HG02759 (cell line): Measurements from ENCODE around the gene NCOA7.

Source experiments
- ATAC-seq: cut with Tn5 transposase; IDR thresholded peaks from one replicate; pipeline ENCODE4 v1.9.1; 2021; ENCODE audit warnings: mild to moderate bottlenecking, moderate library complexity; ENCODE audit not compliant: unreplicated experiment

Gene NCOA7, protein sequence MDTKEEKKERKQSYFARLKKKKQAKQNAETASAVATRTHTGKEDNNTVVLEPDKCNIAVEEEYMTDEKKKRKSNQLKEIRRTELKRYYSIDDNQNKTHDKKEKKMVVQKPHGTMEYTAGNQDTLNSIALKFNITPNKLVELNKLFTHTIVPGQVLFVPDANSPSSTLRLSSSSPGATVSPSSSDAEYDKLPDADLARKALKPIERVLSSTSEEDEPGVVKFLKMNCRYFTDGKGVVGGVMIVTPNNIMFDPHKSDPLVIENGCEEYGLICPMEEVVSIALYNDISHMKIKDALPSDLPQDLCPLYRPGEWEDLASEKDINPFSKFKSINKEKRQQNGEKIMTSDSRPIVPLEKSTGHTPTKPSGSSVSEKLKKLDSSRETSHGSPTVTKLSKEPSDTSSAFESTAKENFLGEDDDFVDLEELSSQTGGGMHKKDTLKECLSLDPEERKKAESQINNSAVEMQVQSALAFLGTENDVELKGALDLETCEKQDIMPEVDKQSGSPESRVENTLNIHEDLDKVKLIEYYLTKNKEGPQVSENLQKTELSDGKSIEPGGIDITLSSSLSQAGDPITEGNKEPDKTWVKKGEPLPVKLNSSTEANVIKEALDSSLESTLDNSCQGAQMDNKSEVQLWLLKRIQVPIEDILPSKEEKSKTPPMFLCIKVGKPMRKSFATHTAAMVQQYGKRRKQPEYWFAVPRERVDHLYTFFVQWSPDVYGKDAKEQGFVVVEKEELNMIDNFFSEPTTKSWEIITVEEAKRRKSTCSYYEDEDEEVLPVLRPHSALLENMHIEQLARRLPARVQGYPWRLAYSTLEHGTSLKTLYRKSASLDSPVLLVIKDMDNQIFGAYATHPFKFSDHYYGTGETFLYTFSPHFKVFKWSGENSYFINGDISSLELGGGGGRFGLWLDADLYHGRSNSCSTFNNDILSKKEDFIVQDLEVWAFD

DNA sequence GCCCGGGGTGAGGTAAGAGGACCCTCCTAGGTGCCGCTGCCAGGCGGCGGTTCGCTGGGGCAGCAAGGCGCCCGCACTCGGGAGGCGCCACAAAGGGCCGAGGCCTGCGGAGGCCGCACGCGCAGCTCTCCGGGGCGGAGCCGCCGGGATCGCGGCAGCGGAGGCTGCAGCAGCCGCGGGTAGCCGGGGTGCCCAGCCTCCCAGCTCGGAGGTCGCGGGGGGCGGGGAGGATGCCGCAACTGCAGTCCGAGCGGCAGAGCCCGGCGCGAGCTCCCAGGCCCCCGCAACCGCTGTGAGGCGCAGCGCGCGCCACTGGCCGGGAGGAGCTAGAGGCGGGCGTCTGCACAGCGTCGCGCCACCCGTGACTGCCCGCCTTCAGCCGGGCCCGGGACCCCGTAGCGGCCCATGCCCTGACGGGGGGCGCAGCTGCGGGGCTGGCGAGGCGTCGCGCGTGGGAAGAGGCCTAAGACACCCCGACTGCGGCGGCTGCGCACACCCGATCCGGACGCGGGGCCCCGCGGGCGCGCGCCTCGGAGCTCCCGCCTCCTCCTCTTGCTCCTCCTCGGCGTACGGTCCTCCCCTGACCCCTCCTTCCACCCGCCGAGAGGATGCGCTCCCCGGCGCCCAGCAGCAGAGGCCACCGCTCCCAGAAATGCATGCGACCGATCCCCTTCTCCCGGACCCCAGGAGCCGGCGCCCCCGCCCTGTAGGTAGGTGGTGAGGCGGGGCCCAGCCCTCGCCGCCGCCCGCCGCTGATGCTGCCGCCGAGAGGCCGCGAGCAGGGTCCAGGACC lies at the start of gene NCOA7:
Gene NCOA7, plus strand, starts transcription at position 603 of the 793 bp plus-strand sequence. CDS start 24,395 bp downstream, outside the sequence.
- ATAC-seq: peak; percentile 78

DNA sequence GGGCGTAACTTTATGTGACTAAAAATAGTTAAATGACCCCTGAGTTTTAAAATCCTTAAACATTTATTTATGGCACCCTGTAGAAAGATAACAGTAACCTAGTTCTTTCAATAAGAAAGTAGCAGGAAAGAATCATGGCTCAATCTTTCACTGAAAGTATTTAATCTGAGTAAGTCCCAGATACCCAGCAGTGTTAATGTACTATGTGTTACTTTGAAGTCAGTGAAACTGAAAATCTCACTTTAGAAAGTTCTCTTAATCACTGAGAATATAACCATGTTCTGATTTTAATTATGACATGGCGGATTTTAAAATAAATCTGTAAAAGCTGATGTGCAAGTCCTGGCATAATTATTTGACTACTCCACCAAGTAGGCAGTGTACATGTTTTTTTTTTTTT lies 49.4 kb upstream of the NCOA7 start:
- ATAC-seq: no peak

- no peak for ATAC-seq
Measured at GRCh38 chr6:125742024-125742423, 48.7 kb upstream of the NCOA7 start.

GRCh38 chr6:125742464-125743120 lies 48.2 kb upstream of the NCOA7 start:
- ATAC-seq: no peak

- no peak for ATAC-seq
Measured at GRCh38 chr6:125743604-125744003, 47.2 kb upstream of the NCOA7 start.

DNA sequence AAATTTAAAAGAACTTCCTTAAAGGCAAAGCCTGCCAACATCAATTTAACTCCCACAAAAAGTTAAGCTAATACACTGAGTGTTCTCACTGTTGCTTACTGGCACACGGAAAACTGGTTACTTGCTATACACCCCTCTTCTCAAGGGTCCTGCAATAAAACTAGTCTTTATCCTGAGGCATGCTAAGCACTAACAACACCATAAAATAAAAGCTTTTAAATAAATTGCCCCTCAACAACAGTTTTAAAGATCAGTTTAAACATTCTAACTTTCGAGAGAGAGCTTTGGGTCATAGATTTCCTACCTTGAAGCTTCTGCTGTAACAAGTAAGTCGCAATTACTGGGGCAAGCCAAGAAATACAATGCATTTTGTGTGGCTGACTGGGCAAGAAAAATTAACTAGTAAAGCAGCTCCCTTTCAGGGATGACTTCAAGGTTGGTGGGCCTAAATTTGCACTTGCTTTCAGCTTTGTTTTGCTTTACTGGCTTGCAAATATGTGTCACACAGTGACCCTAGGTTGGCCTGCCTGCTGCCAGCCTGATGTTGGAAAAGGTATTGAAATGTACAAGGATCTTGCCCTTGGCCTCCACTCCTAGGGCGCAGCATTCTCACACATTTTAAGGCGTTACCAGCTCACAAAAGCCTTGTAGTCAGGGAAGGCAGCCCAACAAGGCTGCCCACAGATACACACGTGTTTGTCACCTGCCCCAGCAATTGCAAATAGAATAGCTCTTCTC lies 45.3 kb upstream of the NCOA7 start:
- no peak for ATAC-seq

DNA sequence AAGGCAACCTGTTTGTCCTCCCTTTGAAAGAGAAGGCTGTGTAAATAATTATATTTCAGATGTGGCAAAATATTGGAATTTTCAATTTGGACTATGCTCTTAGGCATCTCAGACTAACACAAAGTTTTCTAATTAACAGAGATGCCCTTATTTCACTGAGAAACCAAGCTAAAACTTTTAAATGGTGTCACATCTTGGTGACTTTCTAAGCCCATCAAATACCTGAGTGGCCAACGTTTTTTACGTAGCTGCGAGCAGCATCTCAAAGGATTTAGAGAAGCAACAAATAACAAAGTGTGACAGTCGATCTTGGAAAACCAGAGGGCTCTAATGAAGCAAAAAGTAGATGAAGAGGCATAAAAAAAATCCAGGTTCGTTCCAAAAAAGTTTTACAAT lies 44.7 kb upstream of the NCOA7 start:
- ATAC-seq: no peak

GRCh38 chr6:125746731-125747588 lies 43.8 kb upstream of the NCOA7 start:
- ATAC-seq: peak; percentile 45

- no peak for ATAC-seq
Measured at GRCh38 chr6:125747589-125748405, 43.0 kb upstream of the NCOA7 start.

DNA sequence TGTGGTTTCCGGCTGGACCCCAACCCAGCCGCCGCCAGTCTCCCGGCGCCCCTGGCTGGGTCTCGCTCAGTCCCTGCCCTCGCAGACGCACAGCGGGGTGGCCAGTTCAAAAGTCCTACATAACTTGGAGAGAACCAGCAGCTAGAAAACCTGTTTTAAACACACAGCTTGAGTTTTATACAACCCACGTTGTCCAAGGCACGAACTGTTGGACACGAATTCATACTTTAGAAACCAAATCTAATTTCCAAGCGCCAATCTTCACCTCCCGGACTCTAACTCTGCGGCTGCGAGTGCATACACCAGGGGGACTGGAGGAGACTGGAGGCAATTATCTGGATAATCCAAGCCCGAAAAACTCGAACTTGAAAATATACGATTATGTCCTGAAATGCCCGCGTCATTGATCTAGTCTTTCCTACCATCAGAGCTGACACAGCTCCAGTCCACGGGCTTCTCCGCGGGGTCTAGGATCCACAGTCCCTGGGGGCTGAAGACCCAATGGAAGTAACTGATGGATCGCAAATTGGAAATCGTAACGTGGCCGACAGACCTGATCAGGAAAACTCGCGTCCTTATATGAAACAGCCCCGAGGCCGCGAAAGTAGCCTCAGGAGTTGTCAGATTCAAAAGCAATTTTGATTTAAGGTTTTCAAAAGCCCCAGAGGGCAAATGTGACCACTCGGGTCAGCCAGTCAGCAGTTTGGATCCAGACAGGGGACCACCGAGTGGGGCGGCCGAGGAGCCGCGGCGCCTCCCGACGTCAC lies 42.2 kb upstream of the NCOA7 start:
- ATAC-seq: no peak

DNA sequence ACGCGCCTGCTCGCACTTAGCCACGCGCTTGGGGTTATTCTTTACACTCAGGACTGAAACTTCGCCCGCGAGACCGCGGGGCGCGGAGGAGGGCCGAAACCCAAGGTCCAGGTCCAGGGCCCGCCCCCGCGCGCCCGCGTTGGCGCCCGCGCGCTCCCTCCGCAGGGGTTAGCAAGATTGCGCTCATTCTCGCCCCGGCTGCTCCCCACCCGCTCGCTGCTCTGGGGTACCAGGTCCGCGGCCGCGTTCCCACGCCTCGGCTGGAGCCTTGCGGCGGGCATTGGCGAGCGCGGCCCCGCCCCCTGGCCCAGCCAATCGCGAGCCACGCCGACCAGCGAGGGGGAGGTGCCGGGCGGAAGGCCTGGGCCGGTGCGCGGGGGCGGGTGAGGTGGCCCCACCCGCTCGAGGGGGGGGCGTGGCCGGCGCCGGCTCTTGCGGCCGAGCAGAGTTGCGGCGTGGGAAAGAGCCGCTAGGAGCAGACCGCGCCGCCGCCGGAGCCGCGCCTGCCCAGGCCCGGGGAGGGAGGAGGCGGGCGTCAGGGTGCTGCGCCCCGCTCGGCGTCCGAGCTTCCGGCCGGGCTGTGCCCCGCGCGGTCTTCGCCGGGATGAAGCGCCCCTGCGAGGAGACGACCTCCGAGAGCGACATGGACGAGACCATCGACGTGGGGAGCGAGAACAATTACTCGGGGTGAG lies 41.4 kb upstream of the NCOA7 start, which contains the start of gene HEY2:
Gene HEY2, plus strand, starts transcription at position 460 of the 692 bp plus-strand sequence. Its CDS starts 145 bp downstream, at position 605.
- ATAC-seq: peak; percentile 89

- ATAC-seq: no peak
Measured at GRCh38 chr6:125749865-125750691, 40.7 kb upstream of the NCOA7 start.

- no peak for ATAC-seq
Measured at GRCh38 chr6:125750692-125751333, 39.9 kb upstream of the NCOA7 start.

DNA sequence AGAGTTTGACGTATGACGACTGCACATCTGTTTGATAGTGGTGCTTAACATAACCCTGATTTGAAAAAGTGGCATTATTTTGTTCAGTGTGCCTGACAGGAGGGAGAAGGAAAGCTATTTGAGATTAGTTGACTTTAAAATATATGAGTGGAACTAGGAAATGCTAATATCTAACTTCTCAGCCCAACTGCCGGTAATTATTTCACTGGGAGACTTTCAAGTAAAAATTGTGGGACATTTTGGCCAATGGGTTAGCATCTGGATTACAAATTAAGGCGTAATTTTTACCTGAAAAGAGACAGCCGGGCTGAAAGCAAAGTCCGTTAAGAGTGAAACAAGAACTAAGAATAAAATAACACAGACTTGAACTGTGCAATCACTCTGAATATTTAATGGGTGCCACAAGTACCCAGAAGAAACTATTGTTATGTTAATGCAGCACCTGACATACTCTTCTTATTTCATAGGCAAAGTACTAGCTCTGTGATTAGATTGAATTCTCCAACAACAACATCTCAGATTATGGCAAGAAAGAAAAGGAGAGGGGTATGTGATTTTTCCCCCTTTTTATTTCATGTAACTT lies 39.3 kb upstream of the NCOA7 start:
- no peak for ATAC-seq

DNA sequence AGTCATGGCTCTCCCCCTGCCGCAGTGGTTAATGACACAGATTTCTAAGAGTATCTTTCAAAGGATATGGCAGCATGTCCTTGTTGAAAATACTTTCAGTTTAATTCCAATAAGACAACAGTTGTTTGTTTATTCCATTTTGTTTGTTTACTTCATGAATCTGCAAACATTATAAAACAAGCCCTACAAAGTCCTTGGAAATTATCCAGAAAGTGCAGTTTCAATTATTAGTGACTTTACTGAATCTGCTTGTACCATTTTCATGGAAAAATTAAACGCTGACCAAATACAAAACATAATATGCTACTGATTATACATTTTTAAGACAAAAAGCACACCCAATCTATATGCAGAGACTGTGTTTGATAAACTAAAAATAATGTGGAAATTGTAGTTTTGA lies 38.0 kb upstream of the NCOA7 start:
- ATAC-seq: no peak
